PC-3 (cell line): ENCODE measurements around the gene MGAM2.

Experiments used
- EZH2 ChIP-seq: fragments of 300-600 bp; sonication (generic); IDR thresholded peaks from one replicate; pipeline ENCODE4 v1.6.1; 2017; ENCODE audit warnings: antibody characterized with exemption, mild to moderate bottlenecking, low read length; ENCODE audit not compliant: unreplicated experiment
- EZH2phosphoT487 ChIP-seq: fragments of 300-600 bp; sonication (generic); IDR thresholded peaks from 2 replicates; pipeline ENCODE4 v1.6.1; 2018; ENCODE audit warnings: mild to moderate bottlenecking, antibody characterized with exemption, low read length, borderline replicate concordance
- TF ChIP-seq, protein P1 (sequence below): fragments of 300-600 bp; sonication (generic); conservative IDR thresholded peaks from 2 replicates; pipeline ENCODE4 v1.5.1; 2017; ENCODE audit warnings: antibody characterized with exemption, low read depth, mild to moderate bottlenecking, low read length

DNA sequence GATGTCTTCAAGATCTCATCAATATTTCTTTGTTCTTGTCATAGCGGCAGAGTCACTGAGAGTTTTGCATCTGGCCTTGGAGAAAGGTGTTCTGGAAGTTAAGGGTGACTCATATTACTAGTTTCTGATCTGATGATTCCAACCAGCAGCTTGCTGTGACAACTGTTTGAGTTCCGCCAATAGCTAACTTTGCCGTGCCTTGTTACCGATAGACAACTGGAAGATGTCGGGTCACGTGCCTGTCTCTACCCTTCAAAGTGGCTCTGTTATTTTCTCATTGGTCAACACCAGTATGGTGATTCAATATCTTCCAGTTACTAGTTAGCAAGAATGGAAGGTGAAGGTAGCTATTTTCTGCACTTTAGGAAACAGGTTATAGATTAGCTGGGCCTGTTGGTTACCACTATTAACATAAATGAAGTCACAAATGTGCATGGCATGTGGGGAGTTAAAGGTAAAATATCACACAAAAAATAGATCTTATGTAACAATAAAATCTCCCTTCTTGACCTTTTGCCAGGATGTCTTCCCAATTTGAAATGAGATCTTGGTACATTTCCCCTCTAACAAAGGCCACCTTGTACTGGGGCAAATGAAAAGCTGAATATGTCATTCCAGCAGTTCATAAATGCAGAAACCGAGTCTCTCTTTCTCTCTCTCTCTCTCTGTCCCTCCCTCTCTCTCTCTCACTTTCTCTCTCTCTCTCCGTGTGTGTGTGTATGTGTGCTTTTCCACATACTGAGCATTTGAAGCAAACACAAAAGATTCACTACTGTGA is 2.6 kb upstream of the MGAM2 start:
- TF ChIP-seq, protein P1, sequence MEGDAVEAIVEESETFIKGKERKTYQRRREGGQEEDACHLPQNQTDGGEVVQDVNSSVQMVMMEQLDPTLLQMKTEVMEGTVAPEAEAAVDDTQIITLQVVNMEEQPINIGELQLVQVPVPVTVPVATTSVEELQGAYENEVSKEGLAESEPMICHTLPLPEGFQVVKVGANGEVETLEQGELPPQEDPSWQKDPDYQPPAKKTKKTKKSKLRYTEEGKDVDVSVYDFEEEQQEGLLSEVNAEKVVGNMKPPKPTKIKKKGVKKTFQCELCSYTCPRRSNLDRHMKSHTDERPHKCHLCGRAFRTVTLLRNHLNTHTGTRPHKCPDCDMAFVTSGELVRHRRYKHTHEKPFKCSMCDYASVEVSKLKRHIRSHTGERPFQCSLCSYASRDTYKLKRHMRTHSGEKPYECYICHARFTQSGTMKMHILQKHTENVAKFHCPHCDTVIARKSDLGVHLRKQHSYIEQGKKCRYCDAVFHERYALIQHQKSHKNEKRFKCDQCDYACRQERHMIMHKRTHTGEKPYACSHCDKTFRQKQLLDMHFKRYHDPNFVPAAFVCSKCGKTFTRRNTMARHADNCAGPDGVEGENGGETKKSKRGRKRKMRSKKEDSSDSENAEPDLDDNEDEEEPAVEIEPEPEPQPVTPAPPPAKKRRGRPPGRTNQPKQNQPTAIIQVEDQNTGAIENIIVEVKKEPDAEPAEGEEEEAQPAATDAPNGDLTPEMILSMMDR: no peak
- TF ChIP-seq EZH2phosphoT487: no peak
- TF ChIP-seq EZH2: no peak
